Effector memory CD8-positive, alpha-beta T cell (primary cell): ENCODE results near the gene PIH1D1.

Source experiments
- ATAC-seq: fragments of 150-1000 bp; cut with Tn5 transposase; replicated peaks from 2 replicates; pipeline ENCODE4 v1.10.0; 2021; ENCODE audit warnings: mild to moderate bottlenecking, moderate library complexity
- DNase-seq, 3 experiments: peaks; one replicate each; pipeline ENCODE4 v3.0.0; 2021
- H3K27ac Mint-ChIP-seq, 2 donors: one replicate each; pipeline ENCODE4 v1.8.0; 2022; ENCODE audit warnings: mild to moderate bottlenecking in 2 of 2, mixed read lengths in 2 of 2, moderate library complexity in 2 of 2
- H3K27me3 Mint-ChIP-seq, 2 donors: one replicate each; pipeline ENCODE4 v1.8.0; 2022; ENCODE audit warnings: mixed read lengths in 2 of 2
- H3K36me3 Mint-ChIP-seq: one replicate; pipeline ENCODE4 v1.8.0; 2022; ENCODE audit warnings: mild to moderate bottlenecking, moderate library complexity, mixed read lengths; ENCODE audit not compliant: insufficient read depth
- H3K4me1 Mint-ChIP-seq, 2 donors: one replicate each; pipeline ENCODE4 v1.8.0; 2022; ENCODE audit warnings: low read depth in 2 of 2, mixed read lengths in 2 of 2
- H3K4me3 Mint-ChIP-seq, 2 donors: one replicate each; pipeline ENCODE4 v1.8.0; 2022; ENCODE audit warnings: mild to moderate bottlenecking in 2 of 2, mixed read lengths in 2 of 2, moderate library complexity in 2 of 2
- H3K9me3 Mint-ChIP-seq, 2 donors: one replicate each; pipeline ENCODE4 v1.8.0; 2022; ENCODE audit warnings: mixed read lengths in 2 of 2

Gene PIH1D1

GRCh38 chr19:49488863-49489537 lies 37.4 kb upstream of the PIH1D1 start:
- H3K27me3 Mint-ChIP-seq = no peaks in the 10 kb centered on the region
- peak overlapping the region; percentile 96 to 98 for H3K4me3 Mint-ChIP-seq
- H3K36me3 Mint-ChIP-seq = peaks cover 96% of the 10 kb centered on the region
- H3K9me3 Mint-ChIP-seq = no peaks in the 10 kb centered on the region
- ATAC-seq = no peak
- no peak for DNase-seq
- H3K4me1 Mint-ChIP-seq = peaks cover 35 to 49% of the 10 kb centered on the region in 2 donors
- peak overlapping the region; percentile 98 to 99 for H3K27ac Mint-ChIP-seq

GRCh38 chr19:49488046-49488862 lies 36.6 kb upstream of the PIH1D1 start:
- no peak for DNase-seq

GRCh38 chr19:49487277-49488045 lies 35.8 kb upstream of the PIH1D1 start, which contains the start of gene RPL13A:
TSS of gene RPL13A (plus strand) at chr19:49487608. CDS start at chr19:49487630, 22 bp downstream.
- ATAC-seq (peak; percentile 89), DNase-seq (peak; percentile 98 to 100 (median 99))
- Mint-ChIP-seq H3K4me3 (peak within 1 kb of the TSS; percentile 96 to 98), H3K4me1 (peaks cover 28 to 38% of the 10 kb centered on the region in 2 donors), H3K36me3 (peaks cover 96% of the 10 kb centered on the region), H3K27ac (peak within 1 kb of the TSS; percentile 98 to 99), H3K27me3 (no peaks in the 10 kb centered on the region), H3K9me3 (no peaks in the 10 kb centered on the region)

More at GRCh38 chr19:49488046-49488862, 36.6 kb upstream of the PIH1D1 start:
- Mint-ChIP-seq H3K27ac (peak overlapping the region; percentile 98 to 99), H3K27me3 (no peaks in the 10 kb centered on the region), H3K4me3 (peak overlapping the region; percentile 96 to 98), H3K4me1 (peaks cover 35 to 46% of the 10 kb centered on the region in 2 donors), H3K36me3 (peaks cover 96% of the 10 kb centered on the region), H3K9me3 (no peaks in the 10 kb centered on the region)
- no peak for ATAC-seq

DNA sequence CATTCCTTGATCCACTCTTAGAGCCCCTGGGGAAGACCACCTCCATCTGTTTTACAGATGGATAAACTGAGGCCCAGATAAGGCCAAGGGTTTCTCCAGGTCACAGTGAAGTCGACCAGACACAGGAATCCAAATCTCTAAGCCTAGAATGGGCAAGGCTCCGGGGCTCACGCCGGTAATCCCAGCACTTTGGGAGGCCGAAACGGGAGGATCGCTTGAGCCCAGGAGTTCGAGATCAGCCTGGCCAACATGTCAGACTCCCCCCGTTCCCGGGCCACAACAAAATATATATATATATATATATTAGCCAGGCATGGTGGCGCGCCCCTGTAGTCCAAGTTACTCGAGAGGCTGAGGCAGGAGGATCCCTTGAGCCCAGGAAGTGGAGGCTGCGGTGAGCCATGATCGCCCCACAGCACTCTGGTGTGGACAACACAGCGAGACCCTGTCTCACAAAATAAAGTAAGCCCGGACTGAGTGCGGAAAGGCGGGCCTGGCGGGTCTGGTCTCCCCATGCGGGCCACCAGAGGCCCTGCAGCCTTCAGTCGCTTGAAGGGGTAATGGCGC lies 35.2 kb upstream of the PIH1D1 start:
- Mint-ChIP-seq H3K27ac (peak overlapping the region; percentile 98 to 99), H3K4me1 (peaks cover 27 to 35% of the 10 kb centered on the region in 2 donors), H3K9me3 (no peaks in the 10 kb centered on the region), H3K4me3 (peak overlapping the region; percentile 96 to 98), H3K27me3 (no peaks in the 10 kb centered on the region), H3K36me3 (peaks cover 96% of the 10 kb centered on the region)
- ATAC-seq (no peak), DNase-seq (no peak)

- Mint-ChIP-seq H3K4me1 (peaks cover 27 to 33% of the 10 kb centered on the region in 2 donors), H3K9me3 (no peaks in the 10 kb centered on the region), H3K36me3 (peaks cover 96% of the 10 kb centered on the region), H3K27ac (peak overlapping the region; percentile 54 to 78), H3K4me3 (peak overlapping the region in 1 of 2 donors; percentile 29), H3K27me3 (no peaks in the 10 kb centered on the region)
- ATAC-seq = no peak
- no peak for DNase-seq
These were observed 34.6 kb upstream of the PIH1D1 start for GRCh38 chr19:49486232-49486631.

GRCh38 chr19:49481020-49481683 lies 29.5 kb upstream of the PIH1D1 start:
- Mint-ChIP-seq H3K4me3 (no peak overlapping the region), H3K36me3 (peaks cover 97% of the 10 kb centered on the region), H3K4me1 (peaks cover 5 to 8% of the 10 kb centered on the region in 2 donors), H3K27ac (peak overlapping the region in 1 of 2 donors; percentile 75), H3K27me3 (no peaks in the 10 kb centered on the region), H3K9me3 (no peaks in the 10 kb centered on the region)
- ATAC-seq (no peak), DNase-seq (no peak)

DNA sequence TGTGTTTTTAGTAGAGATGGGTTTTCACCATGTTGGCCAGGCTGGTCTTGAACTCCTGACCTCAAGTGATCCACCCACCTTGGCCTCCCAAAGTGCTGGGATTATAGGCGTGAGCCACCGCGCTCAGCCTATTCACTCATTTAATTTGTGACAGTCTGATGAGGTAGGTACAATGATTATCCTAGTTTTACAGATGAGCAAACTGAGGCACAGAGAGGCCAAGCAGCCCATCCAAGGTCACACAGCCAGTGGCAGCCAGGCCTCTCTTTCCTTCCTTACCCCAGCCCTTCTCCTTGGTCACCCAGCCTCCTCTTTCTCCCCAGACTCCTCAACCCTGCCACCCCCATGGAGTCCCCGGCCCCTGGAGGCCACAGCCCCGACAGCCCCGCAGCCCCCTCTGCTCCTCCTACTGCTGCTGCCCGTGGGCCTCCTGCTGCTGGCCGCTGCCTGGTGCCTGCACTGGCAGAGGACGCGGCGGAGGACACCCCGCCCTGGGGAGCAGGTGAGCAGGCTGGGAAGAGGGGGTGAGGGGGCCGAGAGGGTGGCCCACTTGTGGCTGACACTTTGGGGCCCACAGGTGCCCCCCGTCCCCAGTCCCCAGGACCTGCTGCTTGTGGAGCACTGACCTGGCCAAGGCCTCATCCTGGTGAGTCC lies 28.5 kb upstream of the PIH1D1 start:
- H3K36me3 Mint-ChIP-seq = peaks cover 97% of the 10 kb centered on the region
- no peak for DNase-seq
- no peak overlapping the region for H3K4me3 Mint-ChIP-seq
- H3K27ac Mint-ChIP-seq = peak overlapping the region in 1 of 2 donors; percentile 75
- H3K27me3 Mint-ChIP-seq = no peaks in the 10 kb centered on the region
- no peak for ATAC-seq
- peaks cover 15 to 17% of the 10 kb centered on the region in 2 donors for H3K4me1 Mint-ChIP-seq
- H3K9me3 Mint-ChIP-seq = no peaks in the 10 kb centered on the region

DNA sequence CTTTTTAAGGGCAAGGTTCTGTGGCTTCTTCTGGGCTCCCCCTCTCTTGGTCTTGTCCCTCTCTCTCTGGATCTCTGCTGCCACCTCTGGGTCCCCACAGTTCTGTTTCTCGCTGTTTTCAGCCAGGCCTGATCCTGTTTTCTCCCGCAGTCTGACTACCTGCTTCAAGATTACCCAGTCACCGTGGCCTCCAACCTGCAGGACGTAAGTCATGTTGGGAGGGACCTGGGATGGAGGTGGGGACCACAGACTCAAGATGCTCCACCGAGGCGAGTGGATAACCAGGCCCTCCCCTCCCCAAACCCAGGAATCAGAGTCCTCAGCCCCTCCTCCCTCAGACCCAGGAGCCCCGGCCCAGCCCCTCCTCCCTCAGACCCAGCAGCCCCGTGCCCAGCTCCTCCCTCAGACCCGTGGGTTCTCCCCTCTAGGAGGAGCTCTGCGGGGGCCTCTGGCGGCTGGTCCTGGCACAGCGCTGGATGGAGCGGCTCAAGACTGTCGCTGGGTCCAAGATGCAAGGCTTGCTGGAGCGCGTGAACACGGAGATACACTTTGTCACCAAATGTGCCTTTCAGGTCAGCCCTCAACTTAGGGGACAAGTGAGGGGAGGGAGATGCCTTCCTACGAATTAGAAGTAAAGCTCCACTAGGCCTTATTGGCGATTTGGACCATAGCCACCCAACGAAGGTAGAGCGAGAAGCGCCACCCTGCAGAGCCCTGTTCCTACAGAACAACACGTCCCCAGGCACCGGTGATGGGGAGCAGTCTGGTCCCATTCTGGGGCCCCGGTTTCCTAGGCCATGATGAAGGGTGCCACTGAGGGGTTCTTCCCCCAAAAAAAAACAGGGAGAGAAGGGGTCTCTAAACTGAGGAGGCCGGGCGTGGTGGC lies 24.6 kb upstream of the PIH1D1 start:
- Mint-ChIP-seq H3K27ac (peak overlapping the region; percentile 97 to 98), H3K36me3 (peaks cover 73% of the 10 kb centered on the region), H3K27me3 (no peaks in the 10 kb centered on the region), H3K9me3 (no peaks in the 10 kb centered on the region), H3K4me3 (peak overlapping the region; percentile 94 to 96), H3K4me1 (peaks cover 32 to 34% of the 10 kb centered on the region in 2 donors)
- DNase-seq (peak in 2 of 3 experiments; percentile 44 to 55), ATAC-seq (peak; percentile 46)

- DNase-seq = no peak
- Mint-ChIP-seq H3K36me3 (peaks cover 71% of the 10 kb centered on the region), H3K27me3 (no peaks in the 10 kb centered on the region), H3K4me1 (peaks cover 36 to 41% of the 10 kb centered on the region in 2 donors), H3K27ac (peak overlapping the region; percentile 97 to 98), H3K4me3 (peak overlapping the region; percentile 94 to 96), H3K9me3 (no peaks in the 10 kb centered on the region)
- ATAC-seq = no peak
These were observed 23.7 kb upstream of the PIH1D1 start for GRCh38 chr19:49475191-49475917.

DNA sequence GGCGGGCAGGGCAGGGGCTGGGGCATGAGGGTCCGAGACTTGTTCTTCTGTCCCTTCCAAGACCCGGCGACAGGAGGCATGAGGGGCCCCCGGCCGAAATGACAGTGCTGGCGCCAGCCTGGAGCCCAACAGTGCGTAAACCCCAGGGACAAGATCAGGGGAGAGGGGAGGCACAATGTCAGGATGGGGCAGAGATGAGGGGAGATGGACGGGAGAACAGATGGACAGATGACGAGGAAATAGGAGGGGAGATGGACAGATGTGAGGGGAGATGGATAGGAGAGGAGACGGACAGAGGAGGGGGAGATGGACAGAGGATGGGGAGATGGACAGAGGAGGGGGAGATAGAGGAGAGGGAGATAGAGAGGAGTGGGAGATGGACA lies 22.9 kb upstream of the PIH1D1 start:
- Mint-ChIP-seq H3K4me3 (peak overlapping the region; percentile 94 to 96), H3K4me1 (peaks cover 42 to 45% of the 10 kb centered on the region in 2 donors)
- no peak for DNase-seq

More for the DNA sequence above, 22.9 kb upstream of the PIH1D1 start:
- ATAC-seq = no peak
- H3K27ac Mint-ChIP-seq = peak overlapping the region; percentile 97 to 98
- no peaks in the 10 kb centered on the region for H3K9me3 Mint-ChIP-seq
- no peaks in the 10 kb centered on the region for H3K27me3 Mint-ChIP-seq
- peaks cover 71% of the 10 kb centered on the region for H3K36me3 Mint-ChIP-seq
